ENCODE data around the gene MACROD2.

Gene MACROD2

GRCh38 chr20:15512916-15513315 lies 1517.6 kb downstream of the MACROD2 start:
- Histone ChIP-seq H3K9me3 (no peaks in the 10 kb centered on the region), H3K36me3 (no peaks in the 10 kb centered on the region), H3K27me3 (no peaks in the 10 kb centered on the region), H3K4me1 (ENCODE audit: control insufficient read depth in 1 of 2, insufficient read depth in 1 of 2, low read depth in 1 of 2, low read length in 1 of 2) (no peaks in the 10 kb centered on the region), H3K27ac (no peak overlapping the region), H3K4me3 (ENCODE audit: low read depth in 1 of 2, low read length in 1 of 2) (no peak overlapping the region)
- no peak for TF ChIP-seq CTCF (IDR thresholded peaks at IDR 0.05)

GRCh38 chr20:15515691-15516090 lies 1520.4 kb downstream of the MACROD2 start:
- Histone ChIP-seq H3K4me1 (ENCODE audit: control insufficient read depth in 1 of 2, insufficient read depth in 1 of 2, low read depth in 1 of 2, low read length in 1 of 2) (no peaks in the 10 kb centered on the region), H3K27me3 (no peaks in the 10 kb centered on the region), H3K4me3 (ENCODE audit: low read depth in 1 of 2, low read length in 1 of 2) (no peak overlapping the region), H3K36me3 (no peaks in the 10 kb centered on the region), H3K27ac (no peak overlapping the region), H3K9me3 (no peaks in the 10 kb centered on the region)
- TF ChIP-seq CTCF (IDR thresholded peaks at IDR 0.05): no peak

- Histone ChIP-seq H3K27me3 (no peaks in the 10 kb centered on the region), H3K4me1 (ENCODE audit: control insufficient read depth in 1 of 2, insufficient read depth in 1 of 2, low read depth in 1 of 2, low read length in 1 of 2) (no peaks in the 10 kb centered on the region), H3K27ac (no peak overlapping the region), H3K36me3 (no peaks in the 10 kb centered on the region), H3K9me3 (no peaks in the 10 kb centered on the region), H3K4me3 (ENCODE audit: low read depth in 1 of 2, low read length in 1 of 2) (no peak overlapping the region)
- TF ChIP-seq CTCF (IDR thresholded peaks at IDR 0.05): no peak
These were observed 1525.7 kb downstream of the MACROD2 start for GRCh38 chr20:15520930-15521524.

- no peaks in the 10 kb centered on the region for H3K9me3 ChIP-seq
- H3K27me3 ChIP-seq: no peaks in the 10 kb centered on the region
- no peak for TF ChIP-seq CTCF (IDR thresholded peaks at IDR 0.05)
- no peak overlapping the region for H3K27ac ChIP-seq
- H3K36me3 ChIP-seq: no peaks in the 10 kb centered on the region
- H3K4me1 ChIP-seq (ENCODE audit: control insufficient read depth in 1 of 2, insufficient read depth in 1 of 2, low read depth in 1 of 2, low read length in 1 of 2): no peaks in the 10 kb centered on the region
- H3K4me3 ChIP-seq (ENCODE audit: low read depth in 1 of 2, low read length in 1 of 2): no peak overlapping the region
These were observed 1528.1 kb downstream of the MACROD2 start for GRCh38 chr20:15523400-15523799.

- H3K27ac ChIP-seq: no peak overlapping the region
- no peaks in the 10 kb centered on the region for H3K4me1 ChIP-seq (ENCODE audit: control insufficient read depth in 1 of 2, insufficient read depth in 1 of 2, low read depth in 1 of 2, low read length in 1 of 2)
- H3K27me3 ChIP-seq: no peaks in the 10 kb centered on the region
- H3K9me3 ChIP-seq: no peaks in the 10 kb centered on the region
- H3K36me3 ChIP-seq: no peaks in the 10 kb centered on the region
- no peak for TF ChIP-seq CTCF (IDR thresholded peaks at IDR 0.05)
- no peak overlapping the region for H3K4me3 ChIP-seq (ENCODE audit: low read depth in 1 of 2, low read length in 1 of 2)
These were observed 1533.2 kb downstream of the MACROD2 start for GRCh38 chr20:15528391-15529111.
